Right ventricle myocardium inferior (tissue), 1 donor: ENCODE measurements around the gene CPNE9. TPM values are rescaled to one million over a fixed set of nuclear protein-coding genes. Genes with fewer than 3 reads are reported as not detected.
A peak's percentile ranks its signal among the peaks of the same experiment; 100 is the strongest.

ENCODE experiments used
- ATAC-seq: fragments of 200-7000 bp; cut with Tn5 transposase; one replicate; pipeline ENCODE4 v1.9.1; 2020; ENCODE audit warnings: mild to moderate bottlenecking, moderate library complexity
- DNase-seq: peaks from one replicate; pipeline ENCODE4 v3.0.0; 2021; ENCODE audit errors: missing footprints
- intact Hi-C: fragments of 100-400 bp; cut with DNase I; formaldehyde crosslinking; loops from one replicate; pipeline ENCODE4 v1.11.0; 2022
- long read RNA-seq: library from polyadenylated mRNA; unstranded; transcript quantifications from one replicate; pipeline ENCODE4 v2.0.0, GENCODE V29; 2021
- total RNA-seq: library from RNA; stranded (reverse); fragmentation: NEBNext Ultra II Directional; extraction: Animal tissue kit (Norgen Biotek cat#: 25700); gene quantifications from one replicate; pipeline ENCODE4 v1.2.1, GENCODE V29; 2021
- donor health status: DM: no; HTN: yes; CAD: no; lungs with severe emphysema.

Gene CPNE9
- not detected for total RNA-seq
- long read RNA-seq, result 0 reads

DNA sequence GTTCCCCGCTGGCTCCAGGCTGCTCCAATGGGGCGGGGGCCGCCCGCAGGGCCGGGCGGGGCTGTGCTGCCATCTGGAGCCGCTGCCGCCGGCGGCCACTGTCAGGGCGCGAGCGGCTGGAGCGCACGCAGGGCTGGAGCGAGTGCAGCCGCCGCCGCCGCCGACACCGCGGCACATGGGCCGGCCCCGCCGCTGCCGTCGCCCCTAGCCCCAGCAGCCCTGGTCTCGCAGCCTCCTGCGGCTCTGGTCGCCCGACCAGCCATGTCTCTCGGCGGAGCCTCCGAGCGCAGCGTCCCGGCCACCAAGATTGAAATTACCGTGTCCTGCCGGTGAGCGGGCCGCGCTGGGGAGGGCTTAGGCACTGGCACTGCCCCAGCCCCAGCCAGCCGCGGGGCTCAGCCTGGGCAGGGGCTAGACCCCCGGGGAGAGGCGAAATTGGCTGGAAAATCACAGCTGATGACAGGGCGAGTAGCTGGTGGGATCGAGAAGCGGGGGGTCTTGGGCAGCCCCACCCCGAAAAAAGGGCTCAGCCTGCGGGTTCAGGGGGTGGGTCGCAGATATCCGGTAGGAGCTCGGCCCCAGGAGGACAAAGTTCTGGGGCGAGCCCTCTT is at the start of gene CPNE9:
CPNE9 (plus strand) TSS at position 98 of the 611 bp plus-strand sequence; CDS start at position 262, 164 bp downstream.
- no peak for DNase-seq
- intact Hi-C loops, result no loop called here
- no peak for ATAC-seq

- intact Hi-C loops, result no loop called here
- ATAC-seq (no peak), DNase-seq (no peak)
Observed at GRCh38 chr3:9659849-9660248, 43.8 kb upstream of the CPNE9 start.

DNA sequence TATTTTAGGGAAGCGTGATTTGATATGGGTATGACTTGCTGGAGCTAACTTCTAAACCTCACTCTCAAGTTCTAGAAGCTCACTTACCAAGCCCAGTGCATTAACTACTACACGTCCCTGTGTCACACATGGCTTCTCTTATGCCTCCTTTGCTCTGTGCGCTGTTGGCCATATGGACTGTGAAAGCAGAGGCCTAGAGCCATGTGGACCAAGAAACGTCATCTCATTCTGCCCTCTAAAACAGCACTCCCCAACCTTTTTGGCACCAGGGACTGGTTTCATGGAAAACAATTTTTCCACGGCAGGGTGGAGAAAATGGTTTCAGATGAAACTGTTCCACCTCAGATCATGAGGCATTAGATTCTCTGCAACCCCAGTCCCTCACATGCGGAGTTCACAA is 42.7 kb upstream of the CPNE9 start:
- ATAC-seq (no peak), DNase-seq (no peak)
- intact Hi-C loops, result no loop called here

DNA sequence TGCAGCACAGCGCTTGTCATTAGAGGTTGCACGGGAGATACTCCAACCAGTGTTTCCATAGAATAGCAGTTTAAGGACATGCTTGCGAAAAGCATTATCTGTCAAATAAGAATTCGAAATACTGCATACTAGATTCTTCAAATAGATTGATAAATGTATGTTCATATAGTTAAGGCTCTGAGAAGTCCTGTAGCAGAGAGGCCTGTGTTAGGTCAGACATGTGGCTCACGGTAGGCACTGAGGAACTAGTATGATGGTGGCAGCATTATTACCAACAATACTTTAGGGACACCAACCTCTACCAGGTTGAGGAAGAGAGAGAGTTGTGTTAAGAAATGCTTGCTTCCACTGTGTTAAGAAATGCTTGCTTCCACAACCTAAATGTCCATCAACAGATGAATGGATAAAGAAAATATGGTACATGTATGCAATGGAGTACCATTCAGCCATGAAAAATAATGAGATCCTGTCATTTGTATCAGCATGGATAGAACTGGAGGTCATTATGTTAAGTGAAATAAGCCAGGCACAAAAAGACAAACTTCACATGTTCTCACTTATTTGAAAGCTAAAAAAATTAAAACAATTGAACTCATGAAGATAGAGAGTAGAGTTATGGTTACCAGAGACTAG is 39.4 kb upstream of the CPNE9 start:
- DNase-seq (no peak), ATAC-seq (no peak)
- intact Hi-C loops, result no loop called here

- intact Hi-C loops, result no loop called here
- ATAC-seq, result no peak
- no peak for DNase-seq
Observed at GRCh38 chr3:9666704-9667445, 36.8 kb upstream of the CPNE9 start.

GRCh38 chr3:9669277-9669676 is 34.4 kb upstream of the CPNE9 start:
- no peak for ATAC-seq
- intact Hi-C loops, result no loop called here

DNA sequence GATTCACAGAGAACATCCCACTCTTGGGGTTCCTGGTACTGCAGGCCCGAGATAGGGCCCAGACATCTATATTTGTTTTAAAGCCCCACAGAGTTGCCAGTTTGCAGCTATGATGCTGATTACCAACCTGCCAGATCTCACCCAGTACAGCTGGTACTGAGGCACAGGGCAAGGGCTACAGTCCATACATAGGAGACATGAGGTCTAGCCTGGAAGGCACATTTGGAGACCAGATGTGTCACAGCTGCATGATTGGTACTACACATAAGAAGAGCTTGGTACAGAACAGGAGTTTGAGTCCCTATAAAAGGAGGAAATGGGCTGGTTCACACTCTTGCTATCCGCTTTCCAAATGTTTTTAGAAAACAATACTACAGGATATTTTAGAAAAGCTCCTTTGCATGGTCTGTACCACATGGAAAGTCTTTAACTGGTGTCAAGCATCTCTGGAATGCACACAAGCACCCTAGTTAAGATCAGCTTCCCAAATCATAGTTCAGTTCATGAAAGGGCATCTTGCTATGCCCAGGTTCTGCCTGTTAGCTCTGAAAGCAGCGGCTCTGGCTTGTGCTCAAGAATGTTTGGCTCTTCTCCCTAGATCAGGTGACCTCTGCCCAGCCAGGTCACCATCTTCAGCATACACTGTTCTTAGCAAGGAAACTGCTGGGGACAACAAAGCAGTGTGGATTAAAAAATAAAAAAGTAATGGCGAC is 33.8 kb upstream of the CPNE9 start:
- ATAC-seq, result peak; percentile 86
- intact Hi-C loops, result loop anchor here (1.0 kb wide), 1 partner anchor 17 kb away; no protein-coding TSS in a partner anchor

More at GRCh38 chr3:9669277-9669676, 34.4 kb upstream of the CPNE9 start:
- DNase-seq, result no peak

GRCh38 chr3:9673082-9673481 is 30.6 kb upstream of the CPNE9 start:
- ATAC-seq, result peak; percentile 53
- intact Hi-C loops, result no loop called here

More for the DNA sequence above, 33.8 kb upstream of the CPNE9 start:
- no peak for DNase-seq

GRCh38 chr3:9673752-9674151 is 29.9 kb upstream of the CPNE9 start:
- no peak for ATAC-seq
- intact Hi-C loops, result no loop called here
- DNase-seq, result no peak

More at GRCh38 chr3:9673082-9673481, 30.6 kb upstream of the CPNE9 start:
- no peak for DNase-seq

DNA sequence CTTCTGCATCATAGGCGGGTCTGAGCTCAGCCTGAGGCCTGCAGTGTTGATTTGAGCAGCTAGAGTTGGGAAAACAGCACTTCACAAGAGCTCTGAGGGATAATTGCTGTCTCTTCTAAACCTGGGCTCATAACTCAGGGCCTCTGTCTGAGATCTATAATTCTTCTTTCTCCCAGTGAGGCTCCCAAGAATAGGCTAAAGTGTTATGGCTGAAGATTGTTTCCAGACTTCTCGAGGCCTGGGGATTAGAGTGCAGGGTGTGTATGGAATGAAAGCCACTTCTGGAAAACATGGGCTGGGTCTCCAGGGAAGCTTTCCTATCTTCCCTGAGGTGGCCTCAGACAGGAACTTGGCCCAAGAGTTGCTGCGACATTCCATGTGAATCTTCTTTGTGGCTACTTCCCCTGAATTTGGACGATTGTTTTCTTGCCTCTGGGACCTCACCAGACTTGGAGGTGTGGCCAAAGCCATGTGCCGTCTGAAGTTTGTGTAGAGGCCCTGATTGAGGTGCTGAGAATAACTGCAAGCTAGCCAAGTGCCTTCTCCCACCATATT is 27.8 kb upstream of the CPNE9 start:
- DNase-seq, result no peak
- no peak for ATAC-seq
- intact Hi-C loops, result no loop called here

GRCh38 chr3:9676785-9677184 is 26.8 kb upstream of the CPNE9 start:
- no peak for ATAC-seq

DNA sequence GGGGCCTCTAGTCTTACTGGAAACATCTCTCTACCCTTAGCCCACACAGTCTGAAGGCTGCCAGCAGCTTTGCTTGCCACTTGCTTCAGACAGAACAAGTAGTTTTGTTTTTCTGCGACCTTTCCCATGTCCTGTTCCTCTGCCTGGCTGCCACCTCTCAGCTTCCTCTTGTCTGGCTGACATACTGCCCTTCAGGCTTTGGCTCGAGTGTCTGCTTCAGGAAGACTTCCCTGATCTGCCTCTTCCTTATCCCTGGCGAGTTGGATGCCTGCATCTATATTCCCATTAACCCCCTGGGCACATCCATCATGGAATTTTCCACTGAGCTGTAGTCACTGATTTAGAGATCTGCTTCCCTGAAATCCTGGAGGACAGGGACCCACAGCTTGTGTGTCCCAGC is 25.1 kb upstream of the CPNE9 start:
- peak; percentile 48 for ATAC-seq
- no peak for DNase-seq
- intact Hi-C loops, result no loop called here

More at GRCh38 chr3:9676785-9677184, 26.8 kb upstream of the CPNE9 start:
- no peak for DNase-seq
- intact Hi-C loops, result no loop called here

GRCh38 chr3:9679476-9680080 is 24.1 kb upstream of the CPNE9 start:
- no peak for DNase-seq
- no peak for ATAC-seq
- intact Hi-C loops, result no loop called here

GRCh38 chr3:9681011-9681722 is 22.5 kb upstream of the CPNE9 start:
- no peak for ATAC-seq
- no peak for DNase-seq
- intact Hi-C loops, result no loop called here

DNA sequence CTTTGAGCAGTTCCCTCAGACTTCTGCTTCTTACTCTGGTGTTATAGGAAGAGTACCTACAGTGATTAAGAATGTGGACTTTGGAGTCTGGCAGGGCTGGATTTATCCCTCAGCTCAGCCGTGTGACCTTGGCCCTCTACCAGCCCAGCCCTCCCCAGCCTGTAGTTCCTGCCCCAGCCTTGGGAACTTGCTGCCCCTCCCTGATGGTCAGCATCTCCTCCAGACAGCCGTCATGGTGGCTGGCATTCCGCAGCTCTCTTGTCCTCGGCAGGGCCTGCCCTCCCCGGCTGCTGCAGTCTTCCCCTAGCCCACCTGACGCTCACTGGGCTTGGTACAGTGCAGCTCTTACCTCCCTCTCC is 21.9 kb upstream of the CPNE9 start:
- no peak for ATAC-seq
- DNase-seq, result peak; percentile 65
- intact Hi-C loops, result no loop called here

GRCh38 chr3:9682096-9682495 is 21.5 kb upstream of the CPNE9 start:
- no peak for ATAC-seq
- intact Hi-C loops, result no loop called here
- no peak for DNase-seq

DNA sequence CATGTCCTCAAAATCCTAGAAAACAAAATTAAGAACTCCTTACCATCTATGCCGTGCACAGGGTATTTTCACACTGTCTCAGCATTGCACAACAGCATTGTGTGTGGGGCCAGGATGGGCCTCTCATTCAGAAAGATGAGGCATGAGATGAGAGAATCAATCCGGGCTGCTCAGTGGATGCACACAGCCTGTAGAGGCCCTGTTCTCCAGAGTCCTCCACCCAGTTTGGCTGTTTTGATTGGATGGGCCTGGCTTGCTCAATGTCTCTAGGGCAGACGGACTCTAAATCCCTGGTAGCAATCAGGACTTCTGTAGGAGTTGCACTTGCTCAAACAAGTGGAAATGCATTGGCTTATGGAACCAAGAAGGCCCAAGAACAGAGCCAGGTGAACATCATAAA is 20.2 kb upstream of the CPNE9 start:
- DNase-seq, result no peak
- intact Hi-C loops, result no loop called here
- ATAC-seq, result no peak
